ENCODE results near the gene PYDC2. TPM values are rescaled to one million over a fixed set of nuclear protein-coding genes. Genes with fewer than 3 reads are reported as not detected.

Gene PYDC2
- total and polyA plus RNA-seq, 8 donors: not detected

- no peak for ATAC-seq
These were observed 32.8 kb upstream of the PYDC2 start for GRCh38 chr3:191428177-191428576.

GRCh38 chr3:191430103-191430502 lies 30.9 kb upstream of the PYDC2 start:
- no peak for FAIRE-seq
- WGBS, 2 donors: 39 to 48% methylated on average over 4 of the region's 4 CpGs
- peak; percentile 59 to 80 (median 72) for ATAC-seq

More at GRCh38 chr3:191428177-191428576, 32.8 kb upstream of the PYDC2 start:
- peaks cover 0 to 5% (median 0%) of the 10 kb centered on the region in 4 donors for H3K27me3 ChIP-seq
- FAIRE-seq (no peak), DNase-seq (no peak)
- H3K9me3 ChIP-seq: no peaks in the 10 kb centered on the region
- TF ChIP-seq CTCF (IDR thresholded peaks at IDR 0.05): no peak
- no peak overlapping the region for H3K27ac ChIP-seq
- intact Hi-C loops (cut with DNase I): loop anchor here in 1 of 3 donors (10.0 kb wide), 1 partner anchor 1007 kb away; no protein-coding TSS in a partner anchor
- no peak overlapping the region for H3K4me3 ChIP-seq
- peaks cover 0 to 4% (median 0%) of the 10 kb centered on the region in 3 donors for H3K4me1 ChIP-seq
- 82 to 95% methylated on average over 1 of the region's 1 CpG for WGBS, 2 donors
- no peaks in the 10 kb centered on the region for H3K36me3 ChIP-seq

GRCh38 chr3:191431160-191431822 lies 29.7 kb upstream of the PYDC2 start:
- Histone ChIP-seq H3K27ac (peak overlapping the region in 1 of 4 donors; percentile 24), H3K4me1 (peaks cover 0 to 4% (median 0%) of the 10 kb centered on the region in 3 donors), H3K9me3 (no peaks in the 10 kb centered on the region), H3K27me3 (peaks cover 0 to 5% (median 0%) of the 10 kb centered on the region in 4 donors), H3K4me3 (no peak overlapping the region), H3K36me3 (no peaks in the 10 kb centered on the region)
- no peak for TF ChIP-seq CTCF (IDR thresholded peaks at IDR 0.05)
- no peak for DNase-seq
- ATAC-seq: peak in 3 of 4 donors; percentile 20 to 53 (median 50)
- intact Hi-C loops (cut with DNase I): no loop called here
- FAIRE-seq: no peak
- WGBS, 2 donors: 33 to 38% methylated on average over 5 of the region's 5 CpGs

More at GRCh38 chr3:191430103-191430502, 30.9 kb upstream of the PYDC2 start:
- Histone ChIP-seq H3K27ac (no peak overlapping the region), H3K4me3 (no peak overlapping the region), H3K4me1 (peaks cover 0 to 4% (median 0%) of the 10 kb centered on the region in 3 donors), H3K36me3 (no peaks in the 10 kb centered on the region), H3K27me3 (peaks cover 0 to 5% (median 0%) of the 10 kb centered on the region in 4 donors), H3K9me3 (no peaks in the 10 kb centered on the region)
- intact Hi-C loops (cut with DNase I): no loop called here
- no peak for DNase-seq
- TF ChIP-seq CTCF (IDR thresholded peaks at IDR 0.05): no peak

GRCh38 chr3:191432162-191432561 lies 28.8 kb upstream of the PYDC2 start:
- H3K27me3 ChIP-seq: peaks cover 0 to 3% (median 0%) of the 10 kb centered on the region in 4 donors
- intact Hi-C loops (cut with DNase I): no loop called here
- no peak overlapping the region for H3K4me3 ChIP-seq
- H3K36me3 ChIP-seq: no peaks in the 10 kb centered on the region
- H3K27ac ChIP-seq: no peak overlapping the region
- 87 to 93% methylated on average over 5 of the region's 5 CpGs for WGBS, 2 donors
- peaks cover 0 to 4% (median 0%) of the 10 kb centered on the region in 3 donors for H3K4me1 ChIP-seq
- DNase-seq (no peak), ATAC-seq (no peak), FAIRE-seq (no peak)
- no peaks in the 10 kb centered on the region for H3K9me3 ChIP-seq
- no peak for TF ChIP-seq CTCF (IDR thresholded peaks at IDR 0.05)

- no peak for FAIRE-seq
These were observed 26.9 kb upstream of the PYDC2 start for GRCh38 chr3:191434024-191434423.

More at GRCh38 chr3:191434024-191434423, 26.9 kb upstream of the PYDC2 start:
- no peaks in the 10 kb centered on the region for H3K27me3 ChIP-seq
- TF ChIP-seq CTCF (IDR thresholded peaks at IDR 0.05): no peak
- 62 to 68% methylated on average over 1 of the region's 1 CpG for WGBS, 2 donors
- DNase-seq: no peak
- no peaks in the 10 kb centered on the region for H3K36me3 ChIP-seq
- intact Hi-C loops (cut with DNase I): no loop called here
- H3K9me3 ChIP-seq: no peaks in the 10 kb centered on the region
- no peak for ATAC-seq
- no peak overlapping the region for H3K4me3 ChIP-seq
- peaks cover 0 to 4% (median 0%) of the 10 kb centered on the region in 3 donors for H3K4me1 ChIP-seq
- no peak overlapping the region for H3K27ac ChIP-seq

Measured in pancreas (tissue), 10 donors.